Kidney (tissue), 14 donors: ENCODE data around the gene MYOCOS. TPM values are rescaled to one million over a fixed set of nuclear protein-coding genes. Genes with fewer than 3 reads are reported as not detected.

ENCODE experiments used
- DNase-seq, 5 donors: peaks; one replicate each; pipeline ENCODE4 v3.0.0-alpha.2; 2013 to 2020
- FAIRE-seq: peaks from 2 replicates; lab custom pipeline; 2012; peaks lifted over from hg19 to GRCh38; lab: Jason Lieb, UNC
- H3K27ac ChIP-seq, 2 donors: one replicate each; pipeline ENCODE4 v1.7.0; 2013; ENCODE audit warnings: low read depth in 2 of 2, low read length in 2 of 2, inconsistent platforms in 1 of 2
- H3K27me3 ChIP-seq: one replicate; pipeline ENCODE4 v1.7.1; 2013; ENCODE audit warnings: low read length, inconsistent platforms; ENCODE audit not compliant: control insufficient read depth, insufficient read depth
- H3K36me3 ChIP-seq, 3 donors: one replicate each; pipeline versions ENCODE4 v1.7.0 to v1.7.1; 2013; ENCODE audit warnings: low read length in 3 of 3, control low read depth in 1 of 3, inconsistent platforms in 1 of 3; ENCODE audit not compliant: insufficient read depth in 3 of 3, control insufficient read depth in 2 of 3
- H3K4me1 ChIP-seq, 3 donors: one replicate each; pipeline versions ENCODE4 v1.7.0 to v1.7.1; 2013; ENCODE audit warnings: low read length in 3 of 3, inconsistent platforms in 1 of 3, low read depth in 1 of 3; ENCODE audit not compliant: control insufficient read depth in 2 of 3, insufficient read depth in 2 of 3
- H3K4me3 ChIP-seq, 3 donors: one replicate each; pipeline versions ENCODE4 v1.7.0 to v1.8.1; 2013; ENCODE audit warnings: low read length in 3 of 3, control low read depth in 1 of 3, inconsistent platforms in 1 of 3
- H3K9ac ChIP-seq, 3 donors: one replicate each; pipeline versions ENCODE4 v1.7.0 to v1.7.1; 2013; ENCODE audit warnings: low read length in 3 of 3, control low read depth in 1 of 3, inconsistent platforms in 1 of 3
- H3K9me3 ChIP-seq, 3 donors: one replicate each; pipeline versions ENCODE4 v1.7.0 to v1.7.1; 2013; ENCODE audit warnings: low read length in 3 of 3, control low read depth in 1 of 3, inconsistent platforms in 1 of 3; ENCODE audit not compliant: control insufficient read depth in 2 of 3, insufficient read depth in 1 of 3
- CTCF ChIP-seq: IDR thresholded peaks from 3 replicates; pipeline ENCODE4 v1.5.1; 2012; ENCODE audit warnings: mild to moderate bottlenecking, moderate library complexity, borderline replicate concordance; ENCODE audit not compliant: insufficient read depth; ENCODE audit errors: extremely low read depth
- intact Hi-C: fragments of 100-400 bp; cut with DNase I; formaldehyde crosslinking; loops from one replicate; pipeline ENCODE4 v1.11.1; 2022
- polyA plus RNA-seq: library from polyadenylated mRNA; stranded (reverse); fragments of 350-450 nt; fragmentation: Illumina TruSeq; extraction: RNeasy Lipid Tissue Mini Kit (QIAGEN cat#74804); gene quantifications from one replicate; pipeline ENCODE4 v1.2.3, GENCODE V29; 2014; ENCODE audit warnings: low read depth, low replicate concordance; ENCODE audit not compliant: insufficient read depth
- total RNA-seq: library from RNA; stranded (reverse); fragmentation: NEBNext Ultra II Directional; extraction: Animal tissue kit (Norgen Biotek cat#: 25700); gene quantifications from one replicate; pipeline ENCODE4 v1.2.1, GENCODE V29; 2021
- donor health status: control.
- donor health status: control.
- donor health status: control.
- donor health status: control.
- donor health status: control.
- donor health status: DM: yes; HTN: yes; CAD: no.
- donor health status: Normal renal cell carcinoma (clear cell type).

MYOCOS gene
- total and polyA plus RNA-seq, 2 donors from 2014 or later: 0.54 TPM

GRCh38 chr1:171664976-171665375, 42.9 kb downstream of the MYOCOS start:
- no peaks in the 10 kb centered on the region for H3K36me3 ChIP-seq
- H3K9ac ChIP-seq: no peak overlapping the region
- intact Hi-C loops: no loop called here
- H3K4me1 ChIP-seq: no peaks in the 10 kb centered on the region
- no peaks in the 10 kb centered on the region for H3K9me3 ChIP-seq
- no peak for DNase-seq
- no peak for FAIRE-seq
- no peak overlapping the region for H3K4me3 ChIP-seq
- H3K27me3 ChIP-seq: no peaks in the 10 kb centered on the region
- TF ChIP-seq CTCF: no peak
- H3K27ac ChIP-seq: no peak overlapping the region

DNA sequence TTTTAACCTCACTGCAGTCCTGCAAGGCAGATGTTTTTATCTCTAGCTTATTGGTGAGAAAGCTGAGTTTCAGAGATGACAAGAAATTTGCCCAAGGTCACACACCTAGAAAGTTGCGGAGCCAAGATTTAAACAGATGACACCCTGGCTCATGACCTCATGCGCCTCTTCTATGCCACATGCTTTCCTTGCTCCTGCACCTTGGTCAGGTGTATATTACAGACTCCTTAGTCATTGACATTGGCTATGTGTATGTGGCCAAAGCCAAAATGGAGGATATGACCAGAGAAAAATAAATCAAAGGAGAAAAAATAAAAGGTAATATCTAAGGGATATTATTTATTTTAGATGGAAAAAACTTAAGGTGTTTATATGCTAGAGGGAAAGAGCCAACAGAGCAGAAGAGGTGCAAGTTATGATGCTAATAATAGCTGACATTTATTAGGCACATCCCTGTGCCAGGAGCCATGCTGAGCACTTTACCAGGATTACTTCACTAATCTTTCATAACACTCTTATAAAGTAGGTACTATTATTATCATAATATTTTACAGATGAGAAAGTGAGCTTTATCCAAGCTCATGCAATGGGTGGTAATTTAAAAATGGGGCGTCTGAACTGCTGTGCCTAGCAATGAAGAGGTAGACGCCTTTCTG, 44.2 kb downstream of the MYOCOS start:
- no peak overlapping the region for H3K27ac ChIP-seq
- FAIRE-seq (no peak), DNase-seq (no peak)
- H3K4me1 ChIP-seq: no peaks in the 10 kb centered on the region
- H3K4me3 ChIP-seq: no peak overlapping the region
- H3K27me3 ChIP-seq: no peaks in the 10 kb centered on the region
- no peak overlapping the region for H3K9ac ChIP-seq
- intact Hi-C loops: no loop called here
- no peak for TF ChIP-seq CTCF
- H3K36me3 ChIP-seq: no peaks in the 10 kb centered on the region
- H3K9me3 ChIP-seq: no peaks in the 10 kb centered on the region

GRCh38 chr1:171668372-171668771, 46.3 kb downstream of the MYOCOS start:
- H3K9me3 ChIP-seq: no peaks in the 10 kb centered on the region
- intact Hi-C loops: no loop called here
- no peaks in the 10 kb centered on the region for H3K36me3 ChIP-seq
- no peaks in the 10 kb centered on the region for H3K4me1 ChIP-seq
- H3K27me3 ChIP-seq: no peaks in the 10 kb centered on the region
- FAIRE-seq: no peak
- no peak overlapping the region for H3K9ac ChIP-seq
- H3K27ac ChIP-seq: no peak overlapping the region
- DNase-seq: no peak
- TF ChIP-seq CTCF: no peak
- no peak overlapping the region for H3K4me3 ChIP-seq

- H3K9ac ChIP-seq: no peak overlapping the region
- no peaks in the 10 kb centered on the region for H3K9me3 ChIP-seq
- H3K4me3 ChIP-seq: no peak overlapping the region
- no peak for FAIRE-seq
- TF ChIP-seq CTCF: no peak
- intact Hi-C loops: no loop called here
- no peaks in the 10 kb centered on the region for H3K4me1 ChIP-seq
- no peaks in the 10 kb centered on the region for H3K36me3 ChIP-seq
- DNase-seq: peak in 1 of 5 donors; percentile 60
- no peaks in the 10 kb centered on the region for H3K27me3 ChIP-seq
- no peak overlapping the region for H3K27ac ChIP-seq
Measured at GRCh38 chr1:171670739-171671138, 48.7 kb downstream of the MYOCOS start.
